ENCODE measurements around the gene CAMK1D.

The CAMK1D gene

GRCh38 chr10:12774204-12774894 lies 425.0 kb downstream of the CAMK1D start:
- DNase-seq = no peak

DNA sequence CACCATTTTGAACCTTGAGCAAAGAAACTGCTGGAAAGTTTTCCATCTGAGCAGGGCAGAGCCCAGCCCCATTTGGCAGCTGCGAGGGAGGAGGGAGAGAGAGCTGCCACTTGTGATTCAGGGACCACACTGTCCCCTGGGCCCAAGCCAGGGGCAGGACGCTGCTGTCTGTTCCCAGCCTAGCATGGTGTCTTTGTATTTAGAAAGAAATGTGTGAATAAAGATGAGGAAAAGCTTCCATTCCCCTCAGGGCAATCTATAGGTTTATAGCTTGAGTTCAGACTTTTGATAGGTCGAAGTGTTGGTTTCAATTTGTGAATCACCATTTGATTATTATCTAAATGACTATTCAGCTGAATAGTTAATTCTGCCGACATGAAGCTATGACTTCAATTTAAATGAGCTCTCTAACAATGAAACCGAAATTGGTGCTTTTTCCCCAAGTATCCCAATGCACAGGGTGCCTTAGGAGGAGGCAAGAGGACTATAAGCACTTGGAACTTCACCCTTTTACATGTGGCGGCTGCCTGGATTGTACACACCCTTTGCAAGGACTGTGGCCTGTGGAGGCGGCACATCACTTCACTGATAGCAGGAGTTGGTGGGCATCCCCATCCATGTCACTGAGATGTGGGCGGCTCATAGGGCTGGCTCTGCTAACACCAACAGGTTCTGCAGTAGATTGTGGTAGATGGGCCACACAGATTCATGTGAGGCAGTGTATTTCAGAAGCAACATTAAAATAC lies 428.7 kb downstream of the CAMK1D start:
- DNase-seq = peak in 1 of 2 donors; percentile 25

DNA sequence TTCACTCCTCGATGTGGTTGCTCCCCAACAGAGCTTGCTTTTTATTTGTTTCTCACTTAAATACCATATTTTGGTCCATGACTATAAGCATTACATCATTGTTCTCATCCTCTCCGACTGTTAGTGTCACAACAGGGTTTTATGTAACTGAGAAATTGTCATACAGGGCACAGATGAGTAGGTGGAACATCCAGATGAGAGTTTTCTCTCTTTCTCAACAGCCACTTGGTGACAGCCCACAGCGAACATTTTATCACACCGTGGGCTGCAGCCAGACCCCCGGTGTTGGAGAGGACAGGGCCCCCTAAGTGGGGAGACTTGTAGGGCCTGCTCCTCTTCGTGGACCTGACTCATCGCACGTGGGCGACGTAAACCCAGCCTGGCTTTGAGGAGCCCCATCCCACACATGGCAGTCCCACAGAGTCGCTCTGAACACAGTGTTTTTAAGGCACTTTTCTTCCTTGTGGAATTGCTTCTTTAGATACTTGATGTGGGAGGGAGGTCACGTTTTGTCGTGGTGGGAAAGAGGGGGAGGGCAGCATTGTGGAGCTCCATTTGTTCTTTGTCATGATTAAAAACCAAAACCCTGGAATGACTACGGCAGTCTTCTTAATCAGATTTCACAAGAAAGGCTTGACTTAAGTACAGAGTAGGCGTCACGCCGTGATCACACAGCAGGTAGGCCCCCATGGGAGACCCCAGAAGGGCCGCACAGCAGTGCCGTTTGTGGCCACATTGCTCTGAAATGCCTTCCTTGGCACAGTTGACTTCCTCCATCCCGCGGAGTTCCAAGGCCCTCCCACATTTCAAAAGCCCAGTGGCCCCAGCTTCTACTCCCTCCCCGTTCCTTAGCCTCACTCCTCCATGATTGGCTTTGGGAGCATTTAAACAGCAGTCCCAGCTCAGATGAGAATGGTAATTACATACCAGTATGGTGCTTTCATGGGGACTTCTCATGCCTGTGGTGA lies 431.6 kb downstream of the CAMK1D start:
- DNase-seq = peak; percentile 16 to 22

GRCh38 chr10:12781976-12782375 lies 432.6 kb downstream of the CAMK1D start:
- DNase-seq = no peak

GRCh38 chr10:12782537-12782936 lies 433.2 kb downstream of the CAMK1D start:
- DNase-seq = peak; percentile 36 to 60

GRCh38 chr10:12783293-12783692 lies 433.9 kb downstream of the CAMK1D start:
- no peak for DNase-seq

DNA sequence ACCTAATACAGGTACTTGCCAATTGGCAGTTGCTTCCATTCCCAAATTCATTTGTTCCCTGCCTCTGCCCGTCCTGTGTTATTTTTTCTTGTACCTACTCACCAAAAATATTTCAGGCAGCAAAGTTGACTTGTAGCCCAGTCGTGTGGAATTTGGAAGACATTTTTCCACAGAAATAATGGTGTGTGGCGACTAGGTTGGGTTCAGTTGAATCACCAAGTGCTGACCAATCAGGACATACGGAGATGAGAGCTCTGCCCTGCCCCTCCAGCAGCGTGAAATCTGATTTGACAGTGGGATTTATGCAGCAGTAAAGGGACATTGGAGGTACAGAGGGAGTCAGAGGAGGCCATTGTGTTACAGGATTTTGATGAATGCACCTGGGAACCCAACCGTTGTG lies 435.3 kb downstream of the CAMK1D start:
- DNase-seq = no peak

DNA sequence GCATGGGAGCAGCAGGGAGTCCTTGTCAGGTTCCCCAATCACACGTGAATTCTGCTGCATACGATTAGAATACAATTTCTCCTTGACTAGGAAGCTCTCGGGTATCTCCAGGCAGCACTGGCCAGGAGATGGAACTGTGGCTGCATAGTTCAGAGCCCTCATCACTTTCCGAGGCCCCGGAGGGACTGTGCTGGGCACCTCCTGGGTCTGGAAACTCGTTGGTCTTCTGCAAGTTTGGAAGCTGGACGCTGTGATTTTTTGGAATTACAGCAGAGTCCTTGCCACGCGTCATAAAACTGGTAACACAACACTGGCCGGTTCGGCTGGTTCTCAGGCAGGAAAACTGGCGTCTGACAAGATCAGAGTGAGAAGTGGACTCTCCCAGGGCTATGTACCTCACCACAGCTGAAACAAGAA lies 436.1 kb downstream of the CAMK1D start:
- DNase-seq = no peak

GRCh38 chr10:12787297-12787696 lies 437.9 kb downstream of the CAMK1D start:
- DNase-seq = no peak

DNA sequence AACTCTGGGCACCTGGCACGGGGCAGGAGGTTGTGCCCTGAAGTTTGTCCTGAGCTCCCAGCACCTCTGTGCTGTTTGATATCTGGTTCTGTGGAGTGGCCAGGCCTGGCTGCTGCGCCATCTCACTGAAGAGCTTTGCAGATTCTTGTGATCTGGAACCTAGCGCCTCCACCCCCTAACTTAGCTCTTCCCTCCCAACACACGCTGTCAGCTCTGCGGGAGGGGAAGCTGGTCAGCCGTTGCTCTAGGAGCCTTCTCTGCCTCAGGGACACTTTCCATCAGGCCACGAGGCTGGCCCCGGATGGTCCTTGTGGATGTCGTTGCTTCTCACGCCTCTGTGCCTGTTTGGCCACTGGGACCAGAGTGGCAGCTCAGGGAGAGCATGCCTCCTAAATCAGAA lies 438.9 kb downstream of the CAMK1D start:
- no peak for DNase-seq

DNA sequence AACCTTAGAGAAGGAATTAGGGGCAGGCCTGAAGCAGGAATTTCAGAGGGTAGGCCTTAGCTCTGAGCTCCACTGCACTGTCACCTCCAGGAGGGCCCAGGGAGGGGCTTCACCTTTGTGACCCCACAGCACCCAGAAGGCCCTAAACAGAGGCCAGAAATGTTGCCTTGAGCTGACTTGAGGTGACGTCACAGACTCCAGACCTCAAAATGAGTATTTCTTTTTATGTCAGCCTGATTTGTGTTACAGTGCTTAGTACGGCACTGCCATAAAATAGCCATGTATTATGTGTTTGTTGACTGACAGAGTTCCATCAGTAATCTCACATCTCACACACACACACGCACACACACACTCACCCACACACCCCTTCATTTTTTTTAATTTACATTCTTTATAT lies 440.9 kb downstream of the CAMK1D start:
- no peak for DNase-seq

DNA sequence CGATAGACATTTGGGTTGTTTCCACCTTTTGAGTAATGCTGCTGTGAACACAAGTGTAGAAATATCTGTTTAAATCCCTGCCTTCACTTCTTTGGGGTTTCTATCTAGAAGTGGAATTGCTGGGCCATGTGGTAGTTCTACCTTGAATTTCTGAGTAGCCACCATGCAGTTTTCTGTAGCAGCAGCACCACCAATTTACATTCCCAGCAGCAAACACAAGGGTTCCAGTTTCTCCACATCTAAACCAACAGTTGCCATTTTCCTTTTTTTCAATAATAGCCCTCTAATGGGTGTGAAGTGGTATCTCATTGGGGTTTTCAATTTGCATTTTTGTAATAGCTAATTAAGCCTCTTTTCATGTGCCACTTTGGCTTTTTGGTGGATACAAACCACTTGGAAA lies 442.4 kb downstream of the CAMK1D start:
- no peak for DNase-seq

DNA sequence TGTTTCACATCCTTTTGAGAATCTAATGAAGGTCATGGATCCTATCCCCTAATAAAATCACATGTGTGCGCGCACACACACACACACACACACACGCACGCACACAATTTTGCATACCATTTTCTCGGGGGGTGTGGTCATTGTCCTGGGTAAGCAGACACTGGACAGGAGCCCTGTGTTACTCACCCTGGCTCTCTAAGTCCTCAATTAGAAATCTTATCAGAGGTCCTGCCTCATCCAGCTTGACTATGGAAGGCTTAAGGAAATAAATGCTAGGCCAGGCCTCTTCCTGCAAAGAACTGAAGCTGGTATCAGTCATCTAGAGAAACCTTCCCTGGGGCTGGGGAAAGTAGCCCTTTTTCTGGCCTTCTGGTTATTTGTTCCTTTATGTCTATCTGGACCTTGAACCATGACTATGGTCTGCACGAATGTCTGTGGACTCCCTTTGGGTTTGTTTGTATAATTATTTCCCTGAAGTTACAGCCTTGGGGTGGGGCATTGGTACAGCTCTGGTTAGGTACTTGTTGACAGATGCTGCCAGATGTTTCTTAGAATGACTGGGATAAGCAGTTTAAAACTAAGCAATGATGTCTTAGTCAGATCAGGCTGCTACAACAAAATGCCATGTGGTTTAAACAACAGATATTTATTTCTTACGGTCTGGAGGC lies 443.7 kb downstream of the CAMK1D start:
- no peak for DNase-seq

DNA sequence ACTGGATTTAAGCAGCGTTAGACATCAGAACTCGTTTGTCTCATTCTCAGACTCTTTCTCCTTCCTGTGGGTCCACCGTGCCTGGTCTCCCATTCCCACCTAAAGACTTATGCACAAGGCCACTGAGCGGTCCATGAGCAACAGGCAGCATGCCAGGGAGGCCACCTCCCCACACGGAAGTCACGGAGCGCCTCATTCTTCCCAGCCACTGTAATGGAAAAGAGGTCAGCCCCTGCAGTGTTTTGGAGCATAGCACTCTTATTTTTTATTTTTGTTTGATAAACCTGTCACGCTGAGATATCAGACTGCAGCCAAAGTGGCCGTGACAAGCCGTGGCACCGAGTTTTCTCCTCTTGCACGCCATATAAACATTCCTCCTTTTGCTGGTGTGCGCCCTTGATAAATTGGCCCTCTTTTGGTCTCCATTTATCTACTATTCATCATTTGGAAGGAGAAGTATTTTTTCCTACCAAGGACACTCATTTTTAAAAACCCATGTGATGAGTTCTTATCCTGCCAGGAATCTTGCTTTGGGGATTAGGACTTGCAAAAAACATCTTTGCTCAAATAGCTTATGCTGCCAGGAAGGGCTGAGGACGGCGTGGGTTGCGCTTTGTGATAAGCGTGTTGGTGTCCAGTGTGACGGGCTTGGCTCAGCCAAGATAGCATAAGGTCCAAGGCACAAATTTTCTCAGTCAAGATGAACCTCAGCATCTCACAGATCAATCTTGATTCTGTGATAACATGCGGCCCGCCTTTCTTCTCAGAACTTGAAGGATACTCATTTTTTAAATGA lies 446.2 kb downstream of the CAMK1D start:
- DNase-seq = no peak

DNA sequence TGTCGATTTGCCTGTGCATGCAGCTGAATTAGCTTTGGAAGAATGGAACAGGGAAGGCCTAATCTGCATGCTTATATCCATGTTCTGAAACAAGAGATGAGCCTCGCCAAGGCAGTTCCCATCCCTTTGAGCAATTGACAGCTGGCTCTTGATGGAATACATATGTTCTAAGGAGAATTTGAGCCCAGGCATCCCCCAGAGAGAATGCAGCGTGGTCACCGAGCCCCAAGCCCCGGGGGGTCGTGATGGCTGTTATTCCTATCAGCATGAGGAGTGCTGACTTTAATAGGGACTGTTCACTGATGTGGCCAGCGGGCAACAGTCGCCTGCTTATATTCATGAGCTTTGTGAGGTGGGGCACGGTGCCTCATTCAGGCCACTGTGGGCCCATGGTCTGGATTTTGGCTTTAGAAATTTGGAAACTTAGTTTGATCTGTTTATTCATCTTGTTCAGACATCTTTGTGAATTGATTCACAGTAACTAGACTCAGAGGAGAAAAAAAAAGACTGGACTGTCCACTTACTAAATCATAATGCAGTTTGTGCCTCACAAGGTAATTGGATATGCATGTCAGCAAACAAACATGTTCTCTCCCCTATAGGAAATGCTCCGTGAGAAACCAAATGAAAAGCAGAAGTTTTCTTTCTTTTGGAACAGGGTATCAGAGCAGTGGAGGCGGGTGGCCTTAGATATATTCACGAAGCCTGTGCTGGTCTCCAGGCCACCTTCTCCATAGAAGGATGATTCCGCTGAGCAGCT lies 447.2 kb downstream of the CAMK1D start:
- no peak for DNase-seq

- no peak for DNase-seq
These were observed 448.3 kb downstream of the CAMK1D start for GRCh38 chr10:12797471-12798262.

GRCh38 chr10:12799144-12799543 lies 449.8 kb downstream of the CAMK1D start:
- no peak for DNase-seq

GRCh38 chr10:12799714-12800113 lies 450.4 kb downstream of the CAMK1D start:
- DNase-seq = no peak

GRCh38 chr10:12800302-12800701 lies 451.0 kb downstream of the CAMK1D start:
- no peak for DNase-seq
